B cell (primary cell): ENCODE data around the gene EDARADD. TPM values are rescaled to one million over a fixed set of nuclear protein-coding genes. Genes with fewer than 3 reads are reported as not detected.

Source experiments
- ATAC-seq: fragments of 200-7000 bp; cut with Tn5 transposase; one replicate; pipeline ENCODE4 v1.10.0; 2021; ENCODE audit warnings: low read depth, mild to moderate bottlenecking, moderate number of reproducible peaks, moderate library complexity
- CTCF ChIA-PET: fragments of 350-600 bp; sonication (Branson Sonifier 250); formaldehyde crosslinking; loops from one replicate; lab custom pipeline; 2021; ENCODE audit warnings: antibody characterized with exemption, inconsistent platforms; lab: Charles Lee
- POLR2A ChIA-PET: fragments of 350-600 bp; sonication (Branson Sonifier 250); formaldehyde crosslinking; loops from one replicate; lab custom pipeline; 2021; ENCODE audit warnings: antibody characterized with exemption; lab: Charles Lee
- DNase-seq: peaks from one replicate; pipeline ENCODE4 v3.0.0; 2013
- H2AFZ ChIP-seq: 2 replicates; pipeline ENCODE4 v1.6.1; 2012; ENCODE audit warnings: mild to moderate bottlenecking, low read depth, low read length; ENCODE audit not compliant: insufficient read depth, poor library complexity, severe bottlenecking
- H3K27ac ChIP-seq, 2 donors: 1 replicate in 1 of 2; 2 replicates in 1 of 2; pipeline ENCODE4 v1.5.1; 2012 to 2013; ENCODE audit warnings: low read length in 2 of 2, mild to moderate bottlenecking in 2 of 2, moderate library complexity in 1 of 2
- H3K27me3 ChIP-seq, 4 experiments: fragments of 200-600 bp in 1 of 4; sonication (generic) in 1 of 4; replicated peaks in 1 of 4; 1 replicate in 2 of 4; 2 replicates in 2 of 4; pipeline versions ENCODE4 v1.6.1 to v1.7.0; 2013 to 2016; ENCODE audit warnings: low read length in 3 of 4, mild to moderate bottlenecking in 2 of 4, mixed read lengths in 1 of 4, moderate library complexity in 1 of 4; ENCODE audit not compliant: insufficient read depth in 4 of 4, control insufficient read depth in 3 of 4; ENCODE audit errors: control extremely low read depth in 1 of 4
- H3K36me3 ChIP-seq, 2 experiments: replicated peaks in 1 of 2; 1 replicate in 1 of 2; 2 replicates in 1 of 2; pipeline versions ENCODE4 v1.6.1 to v1.7.1; 2013; ENCODE audit warnings: low read length in 1 of 2; ENCODE audit not compliant: insufficient read depth in 2 of 2, control insufficient read depth in 1 of 2; ENCODE audit errors: control extremely low read depth in 1 of 2, extremely low read depth in 1 of 2
- H3K4me1 ChIP-seq, 2 donors: fragments of 200-600 bp in 1 of 2; sonication (generic) in 1 of 2; 1 replicate in 1 of 2; 2 replicates in 1 of 2; pipeline versions ENCODE4 v1.5.1 to v1.6.1; 2013 to 2017; ENCODE audit warnings: low read length in 2 of 2; ENCODE audit not compliant: control insufficient read depth in 2 of 2, insufficient read depth in 2 of 2
- H3K4me2 ChIP-seq: replicated peaks from 2 replicates; pipeline ENCODE3; 2012; ENCODE audit warnings: mild to moderate bottlenecking, low read depth, low read length; ENCODE audit not compliant: poor library complexity, severe bottlenecking
- H3K4me3 ChIP-seq, 5 experiments: fragments of 200-600 bp in 1 of 5; sonication (generic) in 1 of 5; 1 replicate in 3 of 5; 2 replicates in 2 of 5; pipeline versions ENCODE4 v1.5.1 to v1.7.0; 2011 to 2016; ENCODE audit warnings: low read length in 4 of 5, mild to moderate bottlenecking in 4 of 5, low read depth in 2 of 5, control low read depth in 1 of 5, moderate library complexity in 1 of 5; ENCODE audit not compliant: insufficient read depth in 1 of 5; ENCODE audit errors: control extremely low read depth in 1 of 5, extremely low read depth in 1 of 5
- H3K79me2 ChIP-seq: fragments of 200-600 bp; sonication (generic); one replicate; pipeline ENCODE4 v1.6.0; 2016; ENCODE audit warnings: low read length; ENCODE audit not compliant: control insufficient read depth, insufficient read depth
- H3K9ac ChIP-seq: fragments of 200-600 bp; sonication (generic); 2 replicates; pipeline ENCODE4 v1.6.1; 2017; ENCODE audit warnings: mild to moderate bottlenecking, low read length, moderate library complexity
- H3K9me3 ChIP-seq, 3 donors: one replicate each; pipeline versions ENCODE4 v1.6.1 to v1.7.1; 2013; ENCODE audit warnings: low read length in 2 of 3; ENCODE audit not compliant: control insufficient read depth in 2 of 3, insufficient read depth in 1 of 3; ENCODE audit errors: control extremely low read depth in 1 of 3
- H4K20me1 ChIP-seq: 2 replicates; pipeline ENCODE4 v1.6.0; 2012; ENCODE audit warnings: mild to moderate bottlenecking, low read length; ENCODE audit not compliant: insufficient read depth, control insufficient read depth, poor library complexity, severe bottlenecking
- H3K27ac Mint-ChIP-seq: one replicate; pipeline ENCODE4 v1.8.0; 2021; ENCODE audit warnings: mixed read lengths
- H3K27me3 Mint-ChIP-seq: one replicate; pipeline ENCODE4 v1.8.0; 2021; ENCODE audit warnings: mixed read lengths
- H3K4me1 Mint-ChIP-seq: one replicate; pipeline ENCODE4 v1.8.0; 2021; ENCODE audit warnings: mixed read lengths
- H3K4me3 Mint-ChIP-seq: one replicate; pipeline ENCODE4 v1.8.0; 2021; ENCODE audit warnings: mixed read lengths
- H3K9me3 Mint-ChIP-seq: one replicate; pipeline ENCODE4 v1.8.0; 2022; ENCODE audit warnings: mixed read lengths; ENCODE audit not compliant: insufficient read depth
- CTCF ChIP-seq: fragments of 200-600 bp; IDR thresholded peaks from one replicate; pipeline ENCODE4 v1.8.0; 2022; ENCODE audit warnings: antibody characterized with exemption, mild to moderate bottlenecking
- EZH2 ChIP-seq: IDR thresholded peaks from 2 replicates; pipeline ENCODE4 v1.6.1; 2012; ENCODE audit warnings: borderline replicate concordance, low read depth, mild to moderate bottlenecking, moderate library complexity, low read length; ENCODE audit not compliant: insufficient read depth, poor library complexity, severe bottlenecking
- WGBS: methylation state at CpG from one replicate; pipeline ENCODE4 v1.1.5; 2013; ENCODE audit warnings: missing lambda C conversion rate; ENCODE audit not compliant: insufficient coverage; 5-methylcytosine and 5-hydroxymethylcytosine counted together
- intact Hi-C: fragments of 100-400 bp; cut with micrococcal nuclease; formaldehyde crosslinking; loops from one replicate; pipeline ENCODE4 v1.10.0; 2022
- polyA plus RNA-seq: library from polyadenylated mRNA; depleted of rRNA; stranded (reverse); fragments of >200 nt; gene quantifications from 2 replicates; pipeline ENCODE4 v1.2.3, GENCODE V29; 2012
- total RNA-seq, 2 donors: library from RNA; stranded (reverse); fragments of 120-200 nt in 1 of 2; gene quantifications; 1 replicate in 1 of 2; 2 replicates in 1 of 2; pipeline versions ENCODE4 v1.2.3 to v1.2.4, GENCODE V29; 2013 to 2022

EDARADD gene
- total and polyA plus RNA-seq, 2 donors (not counting 1 experiment from before 2014, with no cell fraction given) = 0.15 TPM; not detected in 1

GRCh38 chr1:236508593-236509027 lies 114.5 kb downstream of the EDARADD start:
- Mint-ChIP-seq H3K4me1 (peaks cover 9% of the 10 kb centered on the region), H3K4me3 (no peak overlapping the region), H3K9me3 (no peaks in the 10 kb centered on the region), H3K27me3 (no peaks in the 10 kb centered on the region), H3K27ac (no peak overlapping the region)
- no peaks in the 10 kb centered on the region for H3K9me3 ChIP-seq
- no peak overlapping the region for H3K4me3 ChIP-seq
- intact Hi-C loops = no loop called here
- H3K27me3 ChIP-seq = no peaks in the 10 kb centered on the region
- no peak overlapping the region for H3K9ac ChIP-seq
- no peak overlapping the region for H2AFZ ChIP-seq
- no peaks in the 10 kb centered on the region for H3K4me1 ChIP-seq
- 67% methylated on average over 5 of the region's 6 CpGs for whole genome bisulfite sequencing
- POLR2A ChIA-PET = no interaction called here
- ATAC-seq = no peak
- H3K79me2 ChIP-seq = no peaks in the 10 kb centered on the region
- no peak for DNase-seq
- no peaks in the 10 kb centered on the region for H4K20me1 ChIP-seq
- H3K27ac ChIP-seq = no peak overlapping the region
- no peak overlapping the region for H3K4me2 ChIP-seq
- CTCF ChIA-PET = no interaction called here
- TF ChIP-seq EZH2 = no peak
- no peak for TF ChIP-seq CTCF
- H3K36me3 ChIP-seq = no peaks in the 10 kb centered on the region

- Histone ChIP-seq H3K36me3 (no peaks in the 10 kb centered on the region), H3K27me3 (no peaks in the 10 kb centered on the region), H3K9me3 (no peaks in the 10 kb centered on the region), H3K27ac (no peak overlapping the region), H3K4me3 (no peak overlapping the region), H2AFZ (no peak overlapping the region), H3K4me2 (no peak overlapping the region), H4K20me1 (no peaks in the 10 kb centered on the region), H3K79me2 (no peaks in the 10 kb centered on the region), H3K9ac (no peak overlapping the region), H3K4me1 (no peaks in the 10 kb centered on the region)
- H3K9me3 Mint-ChIP-seq = no peaks in the 10 kb centered on the region
- no peak overlapping the region for H3K4me3 Mint-ChIP-seq
- no peak for TF ChIP-seq CTCF
- TF ChIP-seq EZH2 = no peak
- peaks cover 9% of the 10 kb centered on the region for H3K4me1 Mint-ChIP-seq
- no peak overlapping the region for H3K27ac Mint-ChIP-seq
- intact Hi-C loops = no loop called here
- ATAC-seq (no peak), DNase-seq (no peak)
- ChIA-PET POLR2A (no interaction called here), CTCF (no interaction called here)
- H3K27me3 Mint-ChIP-seq = no peaks in the 10 kb centered on the region
- WGBS = 100% methylated on average over 1 of the region's 1 CpG
Measured at GRCh38 chr1:236509203-236509602, 115.1 kb downstream of the EDARADD start.
